ENCODE data around the gene PLA2G6.
A peak's percentile ranks its signal among the peaks of the same experiment; 100 is the strongest.
"Not testable (repeated sequence)": the region's sequence is repeated elsewhere in the genome, so short reads cannot be mapped to it uniquely, and the experiment has no call there.

Gene PLA2G6

GRCh38 chr22:38081941-38082828 lies 99.4 kb downstream of the PLA2G6 start:
- DNase-seq: no peak

GRCh38 chr22:38081636-38081940 lies 100.0 kb downstream of the PLA2G6 start:
- DNase-seq: no peak

- peak; percentile 33 to 73 for DNase-seq
These were observed 100.6 kb downstream of the PLA2G6 start for GRCh38 chr22:38080850-38081635.

- DNase-seq: no peak
These were observed 101.2 kb downstream of the PLA2G6 start for GRCh38 chr22:38080474-38080849.

- no peak for DNase-seq
These were observed 101.8 kb downstream of the PLA2G6 start for GRCh38 chr22:38079804-38080203.

- not testable (repeated sequence) for DNase-seq
These were observed 102.4 kb downstream of the PLA2G6 start for GRCh38 chr22:38079208-38079607.

- no peak for DNase-seq
These were observed 103.4 kb downstream of the PLA2G6 start for GRCh38 chr22:38078046-38078840.

GRCh38 chr22:38077595-38077994 lies 104.0 kb downstream of the PLA2G6 start:
- DNase-seq: no peak

- DNase-seq: no peak
These were observed 104.5 kb downstream of the PLA2G6 start for GRCh38 chr22:38077096-38077495.

GRCh38 chr22:38075961-38076360 lies 105.7 kb downstream of the PLA2G6 start:
- DNase-seq: no peak

- no peak for DNase-seq
These were observed 106.4 kb downstream of the PLA2G6 start for GRCh38 chr22:38075105-38075825.

GRCh38 chr22:38074181-38075104 lies 107.2 kb downstream of the PLA2G6 start:
- no peak for DNase-seq

- no peak for DNase-seq
These were observed 108.2 kb downstream of the PLA2G6 start for GRCh38 chr22:38073150-38074130.

- no peak for DNase-seq
These were observed 109.1 kb downstream of the PLA2G6 start for GRCh38 chr22:38072322-38073149.

- DNase-seq: no peak
These were observed 110.0 kb downstream of the PLA2G6 start for GRCh38 chr22:38071421-38072321.

GRCh38 chr22:38070250-38070921 lies 111.2 kb downstream of the PLA2G6 start:
- no peak for DNase-seq
